B cell (primary cell): ENCODE results near the gene VCL. TPM values are rescaled to one million over a fixed set of nuclear protein-coding genes. Genes with fewer than 3 reads are reported as not detected.

Experiments used
- ATAC-seq: fragments of 200-7000 bp; cut with Tn5 transposase; one replicate; pipeline ENCODE4 v1.10.0; 2021; ENCODE audit warnings: low read depth, mild to moderate bottlenecking, moderate number of reproducible peaks, moderate library complexity
- CTCF ChIA-PET: fragments of 350-600 bp; sonication (Branson Sonifier 250); formaldehyde crosslinking; loops from one replicate; lab custom pipeline; 2021; ENCODE audit warnings: antibody characterized with exemption, inconsistent platforms; lab: Charles Lee
- POLR2A ChIA-PET: fragments of 350-600 bp; sonication (Branson Sonifier 250); formaldehyde crosslinking; loops from one replicate; lab custom pipeline; 2021; ENCODE audit warnings: antibody characterized with exemption; lab: Charles Lee
- DNase-seq: peaks from one replicate; pipeline ENCODE4 v3.0.0; 2013
- H2AFZ ChIP-seq: 2 replicates; pipeline ENCODE4 v1.6.1; 2012; ENCODE audit warnings: mild to moderate bottlenecking, low read depth, low read length; ENCODE audit not compliant: insufficient read depth, poor library complexity, severe bottlenecking
- H3K27ac ChIP-seq, 2 donors: 1 replicate in 1 of 2; 2 replicates in 1 of 2; pipeline ENCODE4 v1.5.1; 2012 to 2013; ENCODE audit warnings: low read length in 2 of 2, mild to moderate bottlenecking in 2 of 2, moderate library complexity in 1 of 2
- H3K27me3 ChIP-seq, 4 experiments: fragments of 200-600 bp in 1 of 4; sonication (generic) in 1 of 4; replicated peaks in 1 of 4; 1 replicate in 2 of 4; 2 replicates in 2 of 4; pipeline versions ENCODE4 v1.6.1 to v1.7.0; 2013 to 2016; ENCODE audit warnings: low read length in 3 of 4, mild to moderate bottlenecking in 2 of 4, mixed read lengths in 1 of 4, moderate library complexity in 1 of 4; ENCODE audit not compliant: insufficient read depth in 4 of 4, control insufficient read depth in 3 of 4; ENCODE audit errors: control extremely low read depth in 1 of 4
- H3K36me3 ChIP-seq, 2 experiments: replicated peaks in 1 of 2; 1 replicate in 1 of 2; 2 replicates in 1 of 2; pipeline versions ENCODE4 v1.6.1 to v1.7.1; 2013; ENCODE audit warnings: low read length in 1 of 2; ENCODE audit not compliant: insufficient read depth in 2 of 2, control insufficient read depth in 1 of 2; ENCODE audit errors: control extremely low read depth in 1 of 2, extremely low read depth in 1 of 2
- H3K4me1 ChIP-seq, 2 donors: fragments of 200-600 bp in 1 of 2; sonication (generic) in 1 of 2; 1 replicate in 1 of 2; 2 replicates in 1 of 2; pipeline versions ENCODE4 v1.5.1 to v1.6.1; 2013 to 2017; ENCODE audit warnings: low read length in 2 of 2; ENCODE audit not compliant: control insufficient read depth in 2 of 2, insufficient read depth in 2 of 2
- H3K4me2 ChIP-seq: replicated peaks from 2 replicates; pipeline ENCODE3; 2012; ENCODE audit warnings: mild to moderate bottlenecking, low read depth, low read length; ENCODE audit not compliant: poor library complexity, severe bottlenecking
- H3K4me3 ChIP-seq, 5 experiments: fragments of 200-600 bp in 1 of 5; sonication (generic) in 1 of 5; 1 replicate in 3 of 5; 2 replicates in 2 of 5; pipeline versions ENCODE4 v1.5.1 to v1.7.0; 2011 to 2016; ENCODE audit warnings: low read length in 4 of 5, mild to moderate bottlenecking in 4 of 5, low read depth in 2 of 5, control low read depth in 1 of 5, moderate library complexity in 1 of 5; ENCODE audit not compliant: insufficient read depth in 1 of 5; ENCODE audit errors: control extremely low read depth in 1 of 5, extremely low read depth in 1 of 5
- H3K79me2 ChIP-seq: fragments of 200-600 bp; sonication (generic); one replicate; pipeline ENCODE4 v1.6.0; 2016; ENCODE audit warnings: low read length; ENCODE audit not compliant: control insufficient read depth, insufficient read depth
- H3K9ac ChIP-seq: fragments of 200-600 bp; sonication (generic); 2 replicates; pipeline ENCODE4 v1.6.1; 2017; ENCODE audit warnings: mild to moderate bottlenecking, low read length, moderate library complexity
- H3K9me3 ChIP-seq, 3 donors: one replicate each; pipeline versions ENCODE4 v1.6.1 to v1.7.1; 2013; ENCODE audit warnings: low read length in 2 of 3; ENCODE audit not compliant: control insufficient read depth in 2 of 3, insufficient read depth in 1 of 3; ENCODE audit errors: control extremely low read depth in 1 of 3
- H4K20me1 ChIP-seq: 2 replicates; pipeline ENCODE4 v1.6.0; 2012; ENCODE audit warnings: mild to moderate bottlenecking, low read length; ENCODE audit not compliant: insufficient read depth, control insufficient read depth, poor library complexity, severe bottlenecking
- H3K27ac Mint-ChIP-seq: one replicate; pipeline ENCODE4 v1.8.0; 2021; ENCODE audit warnings: mixed read lengths
- H3K27me3 Mint-ChIP-seq: one replicate; pipeline ENCODE4 v1.8.0; 2021; ENCODE audit warnings: mixed read lengths
- H3K4me1 Mint-ChIP-seq: one replicate; pipeline ENCODE4 v1.8.0; 2021; ENCODE audit warnings: mixed read lengths
- H3K4me3 Mint-ChIP-seq: one replicate; pipeline ENCODE4 v1.8.0; 2021; ENCODE audit warnings: mixed read lengths
- H3K9me3 Mint-ChIP-seq: one replicate; pipeline ENCODE4 v1.8.0; 2022; ENCODE audit warnings: mixed read lengths; ENCODE audit not compliant: insufficient read depth
- CTCF ChIP-seq: fragments of 200-600 bp; IDR thresholded peaks from one replicate; pipeline ENCODE4 v1.8.0; 2022; ENCODE audit warnings: antibody characterized with exemption, mild to moderate bottlenecking
- EZH2 ChIP-seq: IDR thresholded peaks from 2 replicates; pipeline ENCODE4 v1.6.1; 2012; ENCODE audit warnings: borderline replicate concordance, low read depth, mild to moderate bottlenecking, moderate library complexity, low read length; ENCODE audit not compliant: insufficient read depth, poor library complexity, severe bottlenecking
- WGBS: methylation state at CpG from one replicate; pipeline ENCODE4 v1.1.5; 2013; ENCODE audit warnings: missing lambda C conversion rate; ENCODE audit not compliant: insufficient coverage; 5-methylcytosine and 5-hydroxymethylcytosine counted together
- intact Hi-C: fragments of 100-400 bp; cut with micrococcal nuclease; formaldehyde crosslinking; loops from one replicate; pipeline ENCODE4 v1.10.0; 2022
- polyA plus RNA-seq: library from polyadenylated mRNA; depleted of rRNA; stranded (reverse); fragments of >200 nt; gene quantifications from 2 replicates; pipeline ENCODE4 v1.2.3, GENCODE V29; 2012
- total RNA-seq, 2 donors: library from RNA; stranded (reverse); fragments of 120-200 nt in 1 of 2; gene quantifications; 1 replicate in 1 of 2; 2 replicates in 1 of 2; pipeline versions ENCODE4 v1.2.3 to v1.2.4, GENCODE V29; 2013 to 2022

VCL gene
- total and polyA plus RNA-seq, 2 donors (not counting 1 experiment from before 2014, with no cell fraction given) = 13.1 to 29.8 TPM

DNA sequence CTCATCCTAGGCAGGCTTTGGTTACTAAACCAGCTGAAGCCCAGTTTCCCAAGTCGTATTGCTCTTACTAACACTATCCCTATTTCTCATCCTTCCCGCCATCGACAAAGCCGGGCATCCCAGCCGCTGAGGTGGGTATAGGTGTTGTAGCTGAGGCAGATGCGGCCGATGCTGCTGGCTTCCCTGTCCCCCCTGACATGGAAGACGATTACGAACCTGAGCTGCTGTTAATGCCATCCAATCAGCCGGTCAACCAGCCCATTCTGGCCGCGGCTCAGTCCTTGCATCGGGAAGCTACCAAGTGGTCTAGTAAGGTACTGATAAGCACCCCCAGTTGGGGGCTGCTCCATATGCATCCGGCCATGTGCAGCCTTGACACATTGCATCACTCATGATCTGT is 113.9 kb downstream of the VCL start:
- no peak for ATAC-seq

GRCh38 chr10:74113546-74113945 is 115.6 kb downstream of the VCL start:
- DNase-seq (no peak), ATAC-seq (no peak)
- Histone ChIP-seq H3K4me1 (no peaks in the 10 kb centered on the region), H3K9me3 (no peaks in the 10 kb centered on the region), H4K20me1 (no peaks in the 10 kb centered on the region), H3K79me2 (peaks cover 5% of the 10 kb centered on the region), H3K9ac (no peak overlapping the region), H3K27me3 (no peaks in the 10 kb centered on the region), H2AFZ (no peak overlapping the region), H3K4me2 (no peak overlapping the region), H3K4me3 (no peak overlapping the region), H3K27ac (no peak overlapping the region), H3K36me3 (peaks cover 18 to 92% of the 10 kb centered on the region in 2 experiments)
- no peak for TF ChIP-seq EZH2
- no peak for TF ChIP-seq CTCF
- WGBS = no CpG with 5 or more reads among the region's 1 CpG
- ChIA-PET CTCF (interaction anchor here (0.9 to 1.3 kb wide), 4 partner anchors 55 to 234 kb away, joined by 3 to 4 read pairs (median 3); no protein-coding TSS in a partner anchor), POLR2A (interaction anchor here (0.6 kb wide), 1 partner anchor 223 kb away, joined by 3 read pairs; no protein-coding TSS in a partner anchor)
- H3K27me3 Mint-ChIP-seq = no peaks in the 10 kb centered on the region
- intact Hi-C loops = no loop called here
- no peaks in the 10 kb centered on the region for H3K4me1 Mint-ChIP-seq
- H3K9me3 Mint-ChIP-seq = no peaks in the 10 kb centered on the region
- H3K27ac Mint-ChIP-seq = no peak overlapping the region
- H3K4me3 Mint-ChIP-seq = no peak overlapping the region

More for the DNA sequence above, 113.9 kb downstream of the VCL start:
- intact Hi-C loops = no loop called here
- ChIA-PET POLR2A (no interaction called here), CTCF (no interaction called here)
- Mint-ChIP-seq H3K4me1 (no peaks in the 10 kb centered on the region), H3K9me3 (no peaks in the 10 kb centered on the region), H3K27me3 (no peaks in the 10 kb centered on the region), H3K4me3 (no peak overlapping the region), H3K27ac (no peak overlapping the region)
- Histone ChIP-seq H3K9ac (no peak overlapping the region), H4K20me1 (no peaks in the 10 kb centered on the region), H3K4me1 (no peaks in the 10 kb centered on the region), H3K79me2 (peaks cover 5% of the 10 kb centered on the region), H3K4me3 (no peak overlapping the region), H3K4me2 (no peak overlapping the region), H3K36me3 (peaks cover 15 to 85% of the 10 kb centered on the region in 2 experiments), H2AFZ (no peak overlapping the region), H3K9me3 (no peaks in the 10 kb centered on the region), H3K27me3 (no peaks in the 10 kb centered on the region), H3K27ac (no peak overlapping the region)
- TF ChIP-seq CTCF (no peak), EZH2 (no peak)
- 98% methylated on average over 9 of the region's 14 CpGs for WGBS
- DNase-seq = no peak
